ENCODE measurements around the gene SLC47A1.

SLC47A1 gene

DNA sequence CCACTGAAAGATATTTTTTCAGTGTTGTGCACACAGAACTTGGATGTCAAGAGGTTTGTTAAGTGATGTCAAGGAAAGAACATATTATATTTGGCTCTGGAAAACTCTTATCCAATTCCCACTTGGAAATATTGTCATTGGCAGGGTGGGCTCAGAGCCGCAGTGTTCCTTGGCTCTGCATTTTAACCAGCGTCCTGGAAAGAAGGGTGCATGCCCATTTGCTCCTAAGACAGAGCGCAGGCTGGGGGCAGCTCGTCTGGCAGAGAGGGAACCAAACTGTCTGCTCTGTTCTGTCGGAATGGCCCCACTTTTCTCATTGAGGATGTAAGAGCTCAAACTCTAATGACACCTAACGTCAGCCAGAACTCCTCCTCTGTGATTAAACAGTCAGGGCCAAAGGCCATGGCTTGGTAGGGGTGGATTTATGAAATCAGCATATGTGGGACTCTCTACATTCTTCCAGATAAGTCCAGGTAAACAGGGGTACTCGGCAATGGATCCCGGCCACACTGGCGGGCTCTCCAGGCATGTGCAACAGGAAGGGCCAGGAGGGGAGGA, 18.0 kb downstream of the SLC47A1 start:
- peaks cover 3% of the 10 kb centered on the region for H3K4me1 ChIP-seq (ENCODE audit: low read length)
- no peak overlapping the region for H3K4me2 ChIP-seq (ENCODE audit: low read length)

DNA sequence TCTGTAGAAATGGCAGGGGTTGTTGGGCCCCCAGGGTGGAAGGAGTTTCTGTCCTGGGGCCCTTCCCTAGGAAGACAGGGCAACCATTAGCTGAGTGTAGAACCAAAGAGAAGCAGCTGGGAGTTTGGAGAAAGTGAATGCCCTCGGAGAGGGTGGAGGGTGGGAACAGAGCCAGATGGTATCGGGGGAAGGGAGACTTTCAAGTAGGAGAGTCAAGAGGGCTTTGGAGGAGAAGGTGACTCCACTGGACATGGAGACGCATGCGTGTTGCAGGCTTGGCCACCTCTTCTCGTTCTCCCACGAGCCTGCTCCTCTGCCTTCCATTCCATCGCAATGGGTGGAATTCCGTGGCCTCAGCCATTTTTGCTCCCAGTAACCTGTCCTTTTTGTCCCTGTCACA, 19.4 kb downstream of the SLC47A1 start:
- Histone ChIP-seq H3K9me3 (ENCODE audit: insufficient read depth, low read length) (no peaks in the 10 kb centered on the region), H2AFZ (ENCODE audit: low read depth, low read length) (no peak overlapping the region), H3K4me3 (ENCODE audit: low read length) (no peak overlapping the region), H3K27me3 (ENCODE audit: low read depth, low read length) (no peaks in the 10 kb centered on the region), H3K4me1 (ENCODE audit: low read length) (no peaks in the 10 kb centered on the region), H3K36me3 (replicated peaks; ENCODE audit: low read depth, low read length) (no peaks in the 10 kb centered on the region), H3K9ac (ENCODE audit: low read length) (no peak overlapping the region), H4K20me1 (ENCODE audit: insufficient read depth, low read length) (no peaks in the 10 kb centered on the region), H3K27ac (ENCODE audit: low read length) (no peak overlapping the region), H3K4me2 (ENCODE audit: low read length) (no peak overlapping the region), H3K79me2 (ENCODE audit: low read length) (no peaks in the 10 kb centered on the region)
- no peak for TF ChIP-seq EZH2phosphoT487 (IDR thresholded peaks at IDR 0.05; ENCODE audit: low read depth)
- TF ChIP-seq, protein P1, sequence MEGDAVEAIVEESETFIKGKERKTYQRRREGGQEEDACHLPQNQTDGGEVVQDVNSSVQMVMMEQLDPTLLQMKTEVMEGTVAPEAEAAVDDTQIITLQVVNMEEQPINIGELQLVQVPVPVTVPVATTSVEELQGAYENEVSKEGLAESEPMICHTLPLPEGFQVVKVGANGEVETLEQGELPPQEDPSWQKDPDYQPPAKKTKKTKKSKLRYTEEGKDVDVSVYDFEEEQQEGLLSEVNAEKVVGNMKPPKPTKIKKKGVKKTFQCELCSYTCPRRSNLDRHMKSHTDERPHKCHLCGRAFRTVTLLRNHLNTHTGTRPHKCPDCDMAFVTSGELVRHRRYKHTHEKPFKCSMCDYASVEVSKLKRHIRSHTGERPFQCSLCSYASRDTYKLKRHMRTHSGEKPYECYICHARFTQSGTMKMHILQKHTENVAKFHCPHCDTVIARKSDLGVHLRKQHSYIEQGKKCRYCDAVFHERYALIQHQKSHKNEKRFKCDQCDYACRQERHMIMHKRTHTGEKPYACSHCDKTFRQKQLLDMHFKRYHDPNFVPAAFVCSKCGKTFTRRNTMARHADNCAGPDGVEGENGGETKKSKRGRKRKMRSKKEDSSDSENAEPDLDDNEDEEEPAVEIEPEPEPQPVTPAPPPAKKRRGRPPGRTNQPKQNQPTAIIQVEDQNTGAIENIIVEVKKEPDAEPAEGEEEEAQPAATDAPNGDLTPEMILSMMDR (IDR thresholded peaks at IDR 0.05; ENCODE audit: low read depth, low read length): no peak

More for the DNA sequence above, 18.0 kb downstream of the SLC47A1 start:
- Histone ChIP-seq H3K79me2 (ENCODE audit: low read length) (no peaks in the 10 kb centered on the region), H3K9me3 (ENCODE audit: insufficient read depth, low read length) (no peaks in the 10 kb centered on the region), H3K4me3 (ENCODE audit: low read length) (no peak overlapping the region), H3K27ac (ENCODE audit: low read length) (no peak overlapping the region), H2AFZ (ENCODE audit: low read depth, low read length) (no peak overlapping the region), H4K20me1 (ENCODE audit: insufficient read depth, low read length) (no peaks in the 10 kb centered on the region), H3K27me3 (ENCODE audit: low read depth, low read length) (no peaks in the 10 kb centered on the region), H3K36me3 (replicated peaks; ENCODE audit: low read depth, low read length) (no peaks in the 10 kb centered on the region), H3K9ac (ENCODE audit: low read length) (no peak overlapping the region)
- TF ChIP-seq EZH2phosphoT487 (IDR thresholded peaks at IDR 0.05; ENCODE audit: low read depth): no peak
- TF ChIP-seq, protein P1 (IDR thresholded peaks at IDR 0.05; ENCODE audit: low read depth, low read length): no peak

DNA sequence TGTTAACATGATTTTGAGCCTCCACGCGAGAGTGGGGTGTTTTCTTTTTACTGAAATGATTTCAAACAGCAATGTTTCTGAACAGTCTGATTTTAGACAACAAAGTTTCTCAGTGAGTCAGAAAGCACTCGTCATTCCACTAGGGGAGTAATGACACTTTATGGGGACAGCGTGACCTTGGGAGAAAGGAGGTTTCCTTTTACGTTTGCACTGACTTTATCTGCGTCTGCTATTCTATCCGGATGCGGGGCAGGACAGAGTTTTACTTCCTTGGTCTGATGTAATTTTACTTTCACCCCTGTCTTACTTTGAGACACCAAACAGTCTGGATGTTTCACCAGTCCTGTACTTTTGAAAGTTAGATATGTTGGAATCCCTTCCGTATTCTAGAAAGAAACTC, 20.7 kb downstream of the SLC47A1 start:
- TF ChIP-seq EZH2phosphoT487 (IDR thresholded peaks at IDR 0.05; ENCODE audit: low read depth): no peak
- TF ChIP-seq, protein P1 (IDR thresholded peaks at IDR 0.05; ENCODE audit: low read depth, low read length): no peak
- Histone ChIP-seq H3K4me3 (ENCODE audit: low read length) (no peak overlapping the region), H3K27me3 (ENCODE audit: low read depth, low read length) (no peaks in the 10 kb centered on the region), H3K79me2 (ENCODE audit: low read length) (no peaks in the 10 kb centered on the region), H2AFZ (ENCODE audit: low read depth, low read length) (no peak overlapping the region), H3K9me3 (ENCODE audit: insufficient read depth, low read length) (no peaks in the 10 kb centered on the region), H3K4me2 (ENCODE audit: low read length) (no peak overlapping the region), H3K4me1 (ENCODE audit: low read length) (no peaks in the 10 kb centered on the region), H4K20me1 (ENCODE audit: insufficient read depth, low read length) (no peaks in the 10 kb centered on the region), H3K36me3 (replicated peaks; ENCODE audit: low read depth, low read length) (no peaks in the 10 kb centered on the region), H3K9ac (ENCODE audit: low read length) (no peak overlapping the region), H3K27ac (ENCODE audit: low read length) (no peak overlapping the region)

DNA sequence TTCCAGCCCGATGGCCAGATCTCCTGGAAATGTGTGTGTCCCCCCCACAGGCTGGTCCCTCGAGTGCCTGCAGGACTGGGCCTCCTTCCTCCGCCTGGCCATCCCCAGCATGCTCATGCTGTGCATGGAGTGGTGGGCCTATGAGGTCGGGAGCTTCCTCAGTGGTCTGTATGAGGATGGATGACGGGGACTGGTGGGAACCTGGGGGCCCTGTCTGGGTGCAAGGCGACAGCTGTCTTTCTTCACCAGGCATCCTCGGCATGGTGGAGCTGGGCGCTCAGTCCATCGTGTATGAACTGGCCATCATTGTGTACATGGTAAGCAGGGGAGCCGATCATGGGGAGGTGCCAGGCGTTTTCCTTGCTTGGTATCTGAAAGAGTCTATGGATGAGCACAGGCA, 22.1 kb downstream of the SLC47A1 start:
- Histone ChIP-seq H3K9me3 (ENCODE audit: insufficient read depth, low read length) (no peaks in the 10 kb centered on the region), H3K79me2 (ENCODE audit: low read length) (no peaks in the 10 kb centered on the region), H2AFZ (ENCODE audit: low read depth, low read length) (no peak overlapping the region), H3K36me3 (replicated peaks; ENCODE audit: low read depth, low read length) (no peaks in the 10 kb centered on the region), H3K4me3 (ENCODE audit: low read length) (no peak overlapping the region), H3K27ac (ENCODE audit: low read length) (no peak overlapping the region), H3K4me2 (ENCODE audit: low read length) (no peak overlapping the region), H4K20me1 (ENCODE audit: insufficient read depth, low read length) (no peaks in the 10 kb centered on the region), H3K27me3 (ENCODE audit: low read depth, low read length) (no peaks in the 10 kb centered on the region), H3K4me1 (ENCODE audit: low read length) (no peaks in the 10 kb centered on the region), H3K9ac (ENCODE audit: low read length) (no peak overlapping the region)
- TF ChIP-seq EZH2phosphoT487 (IDR thresholded peaks at IDR 0.05; ENCODE audit: low read depth): no peak
- TF ChIP-seq, protein P1 (IDR thresholded peaks at IDR 0.05; ENCODE audit: low read depth, low read length): no peak
